ENCODE data around the gene STXBP3. TPM values are rescaled to one million over a fixed set of nuclear protein-coding genes. Genes with fewer than 3 reads are reported as not detected.

STXBP3 gene
- total and polyA plus RNA-seq, 2 of the 4 experiments (the other 2 are of a cell fraction) = 19.1 to 19.7 TPM

- ATAC-seq (ENCODE audit: low read depth) (no peak), DNase-seq (no peak)
- WGBS, 2 experiments (ENCODE audit: extremely low coverage in 2 of 2, insufficient read length in 1 of 2) = no CpG with 5 or more reads among the region's 1 CpG
- no peak overlapping the region for H4K5ac ChIP-seq (ENCODE audit: low read depth, low read length)
- H3K4ac ChIP-seq (ENCODE audit: low read depth, low read length) = no peak overlapping the region
- no peak overlapping the region for H3K27ac ChIP-seq (ENCODE audit: insufficient read depth, low read length)
- H3K56ac ChIP-seq (ENCODE audit: extremely low read depth, insufficient read depth, low read length) = no peak overlapping the region
- H2AFZ ChIP-seq (replicated peaks; ENCODE audit: low read length, poor library complexity) = no peak overlapping the region
- in situ Hi-C loops (cut with MboI; ENCODE audit: low sequenced_read_pairs) (no loop called here), intact Hi-C loops (cut with micrococcal nuclease) (loop anchor here (5.0 kb wide), 1 partner anchor 37 kb away; no protein-coding TSS in a partner anchor), dilution Hi-C loops (cut with HindIII; ENCODE audit: low sequenced_read_pairs, unreplicated experiment) (no loop called here)
- TF ChIP-seq BHLHE40 (IDR thresholded peaks at IDR 0.05; ENCODE audit: low read depth, low read length) (no peak), MAFK (IDR thresholded peaks at IDR 0.05; ENCODE audit: low read depth, low read length) (no peak), RCOR1 (IDR thresholded peaks at IDR 0.05; ENCODE audit: insufficient replicate concordance, low read length) (no peak), RAD21 (IDR thresholded peaks at IDR 0.05; ENCODE audit: low read length) (no peak), POLR2A (IDR thresholded peaks at IDR 0.05; ENCODE audit: low read depth, low read length) (no peak), USF2 (IDR thresholded peaks at IDR 0.05; ENCODE audit: low read depth, low read length) (no peak), MXI1 (IDR thresholded peaks at IDR 0.05; ENCODE audit: borderline replicate concordance, low read depth, low read length) (no peak), CTCF (conservative IDR thresholded peaks at IDR 0.05; ENCODE audit: low read depth, low read length) (no peak), CHD1 (IDR thresholded peaks at IDR 0.05; ENCODE audit: low read depth, low read length) (no peak), SMC3 (IDR thresholded peaks at IDR 0.05; ENCODE audit: low read depth, low read length) (no peak), ELK1 (IDR thresholded peaks at IDR 0.05; ENCODE audit: borderline replicate concordance, low read depth, low read length) (no peak), RFX5 (IDR thresholded peaks at IDR 0.05; ENCODE audit: low read depth, low read length) (no peak), CEBPB (IDR thresholded peaks at IDR 0.05; ENCODE audit: low read depth, low read length) (no peak), MAZ (IDR thresholded peaks at IDR 0.05; ENCODE audit: borderline replicate concordance, low read depth, low read length) (no peak)
- peaks cover 14% of the 10 kb centered on the region for H3K36me3 ChIP-seq (ENCODE audit: control insufficient read depth, insufficient read depth, low read length)
- H2BK5ac ChIP-seq (ENCODE audit: low read depth, low read length, poor library complexity, severe bottlenecking) = peak overlapping the region; percentile 26
- BruUV-seq (replicated peaks) = no TSS peak
- H3K4me1 ChIP-seq (ENCODE audit: control insufficient read depth, insufficient read depth, low read length) = peaks cover 2% of the 10 kb centered on the region
- peaks cover 3 to 15% of the 10 kb centered on the region in 2 experiments; a peak in 3 of 4 replicates for H3K79me1 ChIP-seq (ENCODE audit: low read depth in 1 of 2, low read length in 2 of 2)
- H3K27me3 ChIP-seq (ENCODE audit: control insufficient read depth, insufficient read depth, low read length) = no peaks in the 10 kb centered on the region
- H3K23ac ChIP-seq (ENCODE audit: low read depth, low read length) = no peak overlapping the region
- no peak overlapping the region for H3K4me3 ChIP-seq (ENCODE audit: insufficient read depth, low read depth, low read length)
- ChIA-PET CTCF (interaction anchor here (0.6 kb wide), 2 partner anchors 13 to 24 kb away, joined by 7 to 12 read pairs; no protein-coding TSS in a partner anchor), POLR2A (ENCODE audit: unreplicated experiment) (no interaction called here)
- no peak overlapping the region for H3K9ac ChIP-seq (ENCODE audit: low read depth, low read length)
- H3K9me1 ChIP-seq (ENCODE audit: insufficient read depth, low read length) = peaks cover 5% of the 10 kb centered on the region
- no peak overlapping the region for H4K8ac ChIP-seq (ENCODE audit: low read depth in 2 of 2, low read length in 2 of 2)
- H3K9me3 ChIP-seq (ENCODE audit: control insufficient read depth, insufficient read depth, low read length) = no peaks in the 10 kb centered on the region
- H4K91ac ChIP-seq (ENCODE audit: insufficient read depth, low read depth, low read length) = no peak overlapping the region
- no peak overlapping the region for H2BK15ac ChIP-seq (ENCODE audit: low read depth, low read length)
- H2AK9ac ChIP-seq (replicated peaks; ENCODE audit: low read depth, low read length, poor library complexity) = no peak overlapping the region
- H2AK5ac ChIP-seq (ENCODE audit: low read depth, low read length) = no peak overlapping the region
- H2BK20ac ChIP-seq (ENCODE audit: low read depth, low read length) = no peak overlapping the region
- no peak overlapping the region for H2BK120ac ChIP-seq (ENCODE audit: low read depth, low read length)
- no peak overlapping the region for H3K4me2 ChIP-seq (ENCODE audit: low read depth, low read length)
- H3K18ac ChIP-seq (ENCODE audit: low read depth, low read length) = no peak overlapping the region
- H4K20me1 ChIP-seq (ENCODE audit: insufficient read depth, low read length) = no peaks in the 10 kb centered on the region
- H3K14ac ChIP-seq (replicated peaks; ENCODE audit: low read depth, low read length) = no peak overlapping the region
Observed at GRCh38 chr1:108799001-108799400, 52.5 kb downstream of the STXBP3 start.

Data from IMR-90 (cell line).